Spleen (tissue), 7 donors: ENCODE measurements around the gene CHD5.

Source experiments
- POLR2A ChIP-seq, 3 donors: fragments of 450-650 bp; IDR thresholded peaks; one replicate each; pipeline ENCODE4 v1.5.1; 2017; ENCODE audit warnings: antibody characterized with exemption in 3 of 3, mild to moderate bottlenecking in 1 of 3
- POLR2AphosphoS5 ChIP-seq, 3 donors: sonication (generic); formaldehyde crosslinking; IDR thresholded peaks; one replicate each; pipeline ENCODE4 v1.5.1; 2017; ENCODE audit warnings: antibody characterized with exemption in 3 of 3
- TF ChIP-seq, protein P1 (sequence below), 11 experiments: fragments of 200-600 bp in 7 of 11; fragments of 450-650 bp in 4 of 11; sonication (generic) in 4 of 11; IDR thresholded peaks in 8 of 11; conservative IDR thresholded peaks in 3 of 11; 1 replicate in 7 of 11; 2 replicates in 4 of 11; pipeline versions ENCODE4 v1.4.0 to v1.8.0; 2016 to 2021; ENCODE audit warnings: antibody characterized with exemption in 11 of 11, inconsistent platforms in 4 of 11, mild to moderate bottlenecking in 1 of 11
- donor health status: DM: no; HTN: no; CAD: no; lungs with moderate emphysema.
- donor health status: DM: no; HTN: no; CAD: no.
- donor health status: DM: no; HTN: no; CAD: no.

DNA sequence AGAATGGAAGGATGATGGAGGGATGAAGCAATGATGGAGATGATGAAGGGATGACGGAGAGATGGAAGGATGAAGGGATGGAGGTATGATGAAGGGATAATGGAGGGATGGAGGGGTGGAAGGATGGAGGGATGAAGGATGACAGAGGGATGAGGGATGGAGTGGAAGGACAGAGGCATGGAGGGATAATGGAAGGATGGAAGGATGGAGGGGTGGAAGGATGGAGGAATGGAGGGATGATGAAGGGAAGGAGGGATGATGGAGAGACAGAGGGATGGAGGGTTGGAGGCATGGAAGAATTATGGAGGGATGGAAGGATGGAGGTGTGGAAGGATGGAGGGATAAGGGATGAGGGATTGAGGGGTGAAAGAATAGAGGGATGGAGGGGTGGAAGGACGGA lies 71.6 kb downstream of the CHD5 start:
- TF ChIP-seq, protein P1, sequence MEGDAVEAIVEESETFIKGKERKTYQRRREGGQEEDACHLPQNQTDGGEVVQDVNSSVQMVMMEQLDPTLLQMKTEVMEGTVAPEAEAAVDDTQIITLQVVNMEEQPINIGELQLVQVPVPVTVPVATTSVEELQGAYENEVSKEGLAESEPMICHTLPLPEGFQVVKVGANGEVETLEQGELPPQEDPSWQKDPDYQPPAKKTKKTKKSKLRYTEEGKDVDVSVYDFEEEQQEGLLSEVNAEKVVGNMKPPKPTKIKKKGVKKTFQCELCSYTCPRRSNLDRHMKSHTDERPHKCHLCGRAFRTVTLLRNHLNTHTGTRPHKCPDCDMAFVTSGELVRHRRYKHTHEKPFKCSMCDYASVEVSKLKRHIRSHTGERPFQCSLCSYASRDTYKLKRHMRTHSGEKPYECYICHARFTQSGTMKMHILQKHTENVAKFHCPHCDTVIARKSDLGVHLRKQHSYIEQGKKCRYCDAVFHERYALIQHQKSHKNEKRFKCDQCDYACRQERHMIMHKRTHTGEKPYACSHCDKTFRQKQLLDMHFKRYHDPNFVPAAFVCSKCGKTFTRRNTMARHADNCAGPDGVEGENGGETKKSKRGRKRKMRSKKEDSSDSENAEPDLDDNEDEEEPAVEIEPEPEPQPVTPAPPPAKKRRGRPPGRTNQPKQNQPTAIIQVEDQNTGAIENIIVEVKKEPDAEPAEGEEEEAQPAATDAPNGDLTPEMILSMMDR (IDR thresholded peaks at IDR 0.05 in 8 of 11, conservative IDR thresholded peaks at IDR 0.05 in 3 of 11): no peak
- TF ChIP-seq POLR2A (IDR thresholded peaks at IDR 0.05) (no peak), POLR2AphosphoS5 (IDR thresholded peaks at IDR 0.05) (no peak)
